Nephron progenitor cell (in vitro differentiated cells): ENCODE data around the gene DYRK3.
A peak's percentile ranks its signal among the peaks of the same experiment; 100 is the strongest.

Experiments
- DNase-seq: peaks from one replicate; pipeline ENCODE4 v3.0.0; 2021
- H3K27ac Mint-ChIP-seq: 2 replicates; pipeline ENCODE4 v1.8.0; 2021; ENCODE audit warnings: mild to moderate bottlenecking, moderate library complexity, mixed read lengths
- H3K27me3 Mint-ChIP-seq: 2 replicates; pipeline ENCODE4 v1.8.0; 2021; ENCODE audit warnings: mild to moderate bottlenecking, low read depth, mixed read lengths; ENCODE audit not compliant: poor library complexity
- H3K36me3 Mint-ChIP-seq: 2 replicates; pipeline ENCODE4 v1.8.0; 2021; ENCODE audit warnings: low read depth, mixed read lengths
- H3K4me1 Mint-ChIP-seq: 2 replicates; pipeline ENCODE4 v1.8.0; 2021; ENCODE audit warnings: mixed read lengths
- H3K4me3 Mint-ChIP-seq: 2 replicates; pipeline ENCODE4 v1.8.0; 2021; ENCODE audit warnings: mild to moderate bottlenecking, moderate library complexity, mixed read lengths
- H3K9me3 Mint-ChIP-seq: 2 replicates; pipeline ENCODE4 v1.8.0; 2021; ENCODE audit warnings: mild to moderate bottlenecking, moderate library complexity, mixed read lengths
- CTCF ChIP-seq: fragments of 200-600 bp; sonication (generic); IDR thresholded peaks from 2 replicates; pipeline ENCODE4 v1.5.0; 2021; ENCODE audit warnings: antibody characterized with exemption

DYRK3 gene

GRCh38 chr1:206654828-206655227 lies 19.5 kb downstream of the DYRK3 start:
- no peaks in the 10 kb centered on the region for H3K27me3 Mint-ChIP-seq
- H3K27ac Mint-ChIP-seq = peak overlapping the region; percentile 68
- no peak for TF ChIP-seq CTCF
- DNase-seq = no peak
- peaks cover 19% of the 10 kb centered on the region for H3K36me3 Mint-ChIP-seq
- H3K4me1 Mint-ChIP-seq = peaks cover 45% of the 10 kb centered on the region
- no peak overlapping the region for H3K4me3 Mint-ChIP-seq
- no peaks in the 10 kb centered on the region for H3K9me3 Mint-ChIP-seq

- Mint-ChIP-seq H3K4me1 (peaks cover 48% of the 10 kb centered on the region), H3K36me3 (peaks cover 16% of the 10 kb centered on the region), H3K9me3 (no peaks in the 10 kb centered on the region), H3K4me3 (no peak overlapping the region), H3K27me3 (no peaks in the 10 kb centered on the region), H3K27ac (peak overlapping the region; percentile 68)
- no peak for TF ChIP-seq CTCF
- no peak for DNase-seq
Observed at GRCh38 chr1:206655471-206655882, 20.1 kb downstream of the DYRK3 start.

- Mint-ChIP-seq H3K27me3 (no peaks in the 10 kb centered on the region), H3K36me3 (peaks cover 5% of the 10 kb centered on the region), H3K4me3 (no peak overlapping the region), H3K9me3 (no peaks in the 10 kb centered on the region), H3K4me1 (peaks cover 51% of the 10 kb centered on the region), H3K27ac (no peak overlapping the region)
- DNase-seq = no peak
- no peak for TF ChIP-seq CTCF
Observed at GRCh38 chr1:206656936-206657335, 21.6 kb downstream of the DYRK3 start.

- H3K27me3 Mint-ChIP-seq = peaks cover under 1% of the 10 kb centered on the region
Observed at GRCh38 chr1:206657751-206658150, 22.4 kb downstream of the DYRK3 start.

GRCh38 chr1:206658264-206658980 lies 23.1 kb downstream of the DYRK3 start:
- peak; percentile 87 for TF ChIP-seq CTCF
- peak overlapping the region; percentile 69 for H3K4me3 Mint-ChIP-seq
- no peaks in the 10 kb centered on the region for H3K36me3 Mint-ChIP-seq
- peak; percentile 63 for DNase-seq
- H3K27ac Mint-ChIP-seq = no peak overlapping the region
- H3K9me3 Mint-ChIP-seq = no peaks in the 10 kb centered on the region
- H3K4me1 Mint-ChIP-seq = peaks cover 61% of the 10 kb centered on the region
- peaks cover 3% of the 10 kb centered on the region for H3K27me3 Mint-ChIP-seq

More at GRCh38 chr1:206657751-206658150, 22.4 kb downstream of the DYRK3 start:
- TF ChIP-seq CTCF = no peak
- Mint-ChIP-seq H3K36me3 (no peaks in the 10 kb centered on the region), H3K4me1 (peaks cover 55% of the 10 kb centered on the region), H3K9me3 (no peaks in the 10 kb centered on the region), H3K27ac (no peak overlapping the region), H3K4me3 (peak overlapping the region; percentile 14)
- DNase-seq = no peak

- H3K4me1 Mint-ChIP-seq = peaks cover 64% of the 10 kb centered on the region
- H3K4me3 Mint-ChIP-seq = peak overlapping the region; percentile 69
- no peak overlapping the region for H3K27ac Mint-ChIP-seq
- peak; percentile 32 for DNase-seq
- no peaks in the 10 kb centered on the region for H3K9me3 Mint-ChIP-seq
- no peak for TF ChIP-seq CTCF
- H3K36me3 Mint-ChIP-seq = no peaks in the 10 kb centered on the region
- peaks cover 3% of the 10 kb centered on the region for H3K27me3 Mint-ChIP-seq
Observed at GRCh38 chr1:206658981-206659273, 23.6 kb downstream of the DYRK3 start.
